VCaP (cell line): Measurements from ENCODE around the gene STAT3.

Experiments used
- H3K27ac ChIP-seq: fragments of 450-650 bp; 2 replicates; pipeline ENCODE4 v1.5.1; 2017
- TF ChIP-seq, protein P1 (sequence below): fragments of 450-650 bp; conservative IDR thresholded peaks from 2 replicates; pipeline ENCODE4 v1.5.1; 2017; ENCODE audit warnings: mild to moderate bottlenecking, moderate library complexity

Gene STAT3

DNA sequence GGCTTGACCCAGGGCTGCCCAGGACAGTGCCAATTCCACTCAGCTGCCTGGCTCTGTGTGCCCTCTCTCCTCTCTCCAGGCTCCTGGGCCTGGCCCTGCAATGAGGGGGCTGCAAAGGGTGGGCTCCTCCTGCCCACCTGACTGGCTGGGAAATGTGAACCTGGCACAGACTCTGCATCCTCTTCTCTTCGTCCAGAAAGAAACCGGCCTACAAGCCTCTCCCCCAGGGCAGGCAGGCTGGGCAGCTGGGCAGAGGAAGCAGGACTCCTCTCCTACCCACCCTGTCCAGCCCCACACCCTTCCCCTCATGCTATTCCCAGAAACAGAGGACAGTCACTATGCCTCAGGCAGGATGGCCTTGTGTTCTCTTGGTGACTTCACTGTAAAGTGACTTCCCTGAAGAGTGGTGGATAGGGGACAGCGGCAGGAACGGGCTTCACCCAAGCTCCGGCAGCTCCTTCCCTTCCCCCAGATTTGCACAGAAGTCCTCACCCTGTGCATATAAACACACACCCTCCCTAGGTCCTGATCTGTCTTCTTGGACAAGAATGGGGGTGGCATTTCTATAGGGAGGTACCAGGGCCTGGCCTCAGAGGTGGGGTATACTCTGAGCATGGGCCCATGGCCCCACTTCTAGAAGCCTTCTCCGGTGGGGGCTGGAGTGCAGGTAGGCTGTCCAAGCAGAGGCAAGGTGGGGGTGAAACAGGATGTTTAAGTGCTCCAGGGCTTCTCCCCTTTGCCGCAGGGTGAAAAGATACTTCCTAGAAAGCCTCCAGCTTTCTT lies 104.8 kb downstream of the STAT3 start:
- TF ChIP-seq, protein P1, sequence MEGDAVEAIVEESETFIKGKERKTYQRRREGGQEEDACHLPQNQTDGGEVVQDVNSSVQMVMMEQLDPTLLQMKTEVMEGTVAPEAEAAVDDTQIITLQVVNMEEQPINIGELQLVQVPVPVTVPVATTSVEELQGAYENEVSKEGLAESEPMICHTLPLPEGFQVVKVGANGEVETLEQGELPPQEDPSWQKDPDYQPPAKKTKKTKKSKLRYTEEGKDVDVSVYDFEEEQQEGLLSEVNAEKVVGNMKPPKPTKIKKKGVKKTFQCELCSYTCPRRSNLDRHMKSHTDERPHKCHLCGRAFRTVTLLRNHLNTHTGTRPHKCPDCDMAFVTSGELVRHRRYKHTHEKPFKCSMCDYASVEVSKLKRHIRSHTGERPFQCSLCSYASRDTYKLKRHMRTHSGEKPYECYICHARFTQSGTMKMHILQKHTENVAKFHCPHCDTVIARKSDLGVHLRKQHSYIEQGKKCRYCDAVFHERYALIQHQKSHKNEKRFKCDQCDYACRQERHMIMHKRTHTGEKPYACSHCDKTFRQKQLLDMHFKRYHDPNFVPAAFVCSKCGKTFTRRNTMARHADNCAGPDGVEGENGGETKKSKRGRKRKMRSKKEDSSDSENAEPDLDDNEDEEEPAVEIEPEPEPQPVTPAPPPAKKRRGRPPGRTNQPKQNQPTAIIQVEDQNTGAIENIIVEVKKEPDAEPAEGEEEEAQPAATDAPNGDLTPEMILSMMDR: no peak
- no peak overlapping the region for H3K27ac ChIP-seq

DNA sequence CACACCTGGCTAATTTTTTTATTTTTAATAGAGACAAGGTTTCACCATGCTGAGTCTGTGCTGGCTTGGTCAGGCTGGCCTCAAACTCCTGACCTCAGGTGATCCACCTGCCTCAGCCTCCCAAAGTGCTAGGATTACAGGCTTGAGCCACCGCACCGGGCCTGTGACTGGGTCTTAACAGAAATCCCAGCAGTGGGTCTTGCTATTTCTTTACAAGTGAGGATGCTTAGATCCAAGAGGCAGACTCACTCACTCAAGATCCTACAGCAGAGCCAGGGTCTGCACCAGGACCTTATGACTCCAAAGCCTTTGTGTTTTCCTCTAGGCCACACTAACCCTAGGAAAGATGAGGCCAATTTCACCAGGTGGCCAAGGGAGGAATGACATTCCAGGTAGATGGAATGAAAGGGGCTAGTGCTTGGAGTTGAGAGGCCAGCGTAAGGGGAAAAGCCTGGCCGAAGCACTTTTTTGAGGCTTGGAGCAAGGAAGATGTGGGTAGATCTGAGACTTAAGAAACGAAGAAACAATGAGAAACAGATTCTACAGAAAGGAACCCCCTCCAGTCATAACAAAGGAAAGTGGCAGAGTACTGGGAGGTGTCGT lies 105.7 kb downstream of the STAT3 start:
- TF ChIP-seq, protein P1: no peak
- H3K27ac ChIP-seq: no peak overlapping the region

DNA sequence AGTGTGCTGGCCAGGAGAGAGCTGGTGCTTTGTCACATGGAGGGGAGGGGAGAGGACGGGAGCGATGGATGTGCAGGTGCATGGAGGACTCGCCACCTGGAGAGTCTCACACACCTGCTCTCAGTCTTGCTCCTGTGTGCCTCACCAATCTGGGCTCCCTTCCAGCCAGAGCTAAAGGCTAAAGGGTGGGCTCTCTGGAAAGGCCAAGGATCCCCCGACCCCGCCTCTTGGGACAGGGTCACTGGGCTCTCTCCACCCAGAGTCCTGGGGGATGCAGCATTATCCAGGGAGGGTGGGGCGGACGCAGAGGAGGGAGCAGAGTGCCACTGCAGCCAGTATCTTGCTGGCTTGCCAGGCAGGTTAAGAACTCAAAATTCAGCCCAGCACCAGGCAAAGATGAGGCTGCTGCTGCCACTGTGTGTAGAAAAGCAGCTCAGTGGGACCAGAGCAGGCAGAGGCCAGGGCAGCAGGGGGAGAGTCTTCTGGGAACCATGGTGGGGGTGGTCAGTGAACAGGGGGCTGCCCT lies 106.6 kb downstream of the STAT3 start:
- no peak overlapping the region for H3K27ac ChIP-seq
- TF ChIP-seq, protein P1: no peak

DNA sequence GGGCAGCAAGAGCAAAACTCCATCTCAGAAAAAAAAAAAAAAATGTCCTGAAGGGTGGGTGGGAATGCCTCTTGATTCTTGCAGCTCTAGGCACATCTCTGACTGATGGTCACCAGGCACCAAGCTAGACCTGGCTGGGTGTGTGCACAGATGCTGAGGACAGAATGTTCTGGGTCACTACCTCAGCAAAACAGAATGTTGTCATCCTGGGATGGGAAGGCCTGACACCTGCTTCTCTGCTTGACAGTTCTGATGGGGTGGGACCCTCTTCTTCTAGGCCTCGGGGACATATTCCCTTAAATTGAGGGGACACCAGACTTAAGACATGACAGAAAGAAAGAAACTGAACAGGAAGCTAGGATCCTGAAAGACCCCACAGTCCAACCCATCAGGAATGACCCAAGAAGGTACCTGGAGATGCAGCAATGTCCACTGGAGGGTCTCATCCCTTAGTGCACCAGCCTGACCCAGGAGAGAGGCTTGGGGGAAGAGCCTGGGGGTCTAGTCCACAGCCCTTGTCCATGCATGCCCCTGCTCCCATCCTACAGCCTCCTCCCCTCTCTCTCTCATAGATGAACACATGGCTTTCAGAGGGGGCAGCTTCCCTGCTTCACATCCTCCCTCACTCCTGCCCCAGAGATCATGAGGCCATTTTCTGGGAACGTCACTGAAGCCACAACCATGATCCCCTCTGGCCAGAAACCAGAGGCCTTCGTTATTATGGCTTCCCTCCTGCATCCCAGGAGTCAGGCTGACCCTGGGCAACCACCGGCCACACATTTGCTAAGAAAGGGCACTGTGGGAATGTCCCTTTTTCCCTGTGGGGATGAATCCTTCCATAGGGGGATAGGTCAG lies 108.2 kb downstream of the STAT3 start:
- TF ChIP-seq, protein P1: no peak
- H3K27ac ChIP-seq: no peak overlapping the region

DNA sequence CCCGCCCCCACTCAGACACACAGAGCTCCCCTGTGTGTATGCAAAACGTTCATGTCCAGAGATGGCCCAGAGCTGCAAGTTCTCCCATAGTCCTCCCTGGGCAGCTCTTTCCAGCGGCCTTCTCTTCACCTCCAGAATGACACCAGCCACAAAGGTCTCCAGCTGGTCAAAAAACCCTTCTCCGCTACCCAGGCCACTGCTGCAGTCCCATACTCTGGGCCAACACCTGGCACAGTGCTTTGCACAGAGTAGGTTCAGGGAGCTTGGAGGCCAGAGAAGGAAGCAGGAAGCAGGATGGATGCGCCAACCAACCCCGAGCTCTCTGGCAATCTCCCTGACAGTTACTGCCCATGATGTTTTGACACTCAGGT lies 110.9 kb downstream of the STAT3 start:
- H3K27ac ChIP-seq: no peak overlapping the region; the same call in 1 of the 2 replicates
- TF ChIP-seq, protein P1: no peak

DNA sequence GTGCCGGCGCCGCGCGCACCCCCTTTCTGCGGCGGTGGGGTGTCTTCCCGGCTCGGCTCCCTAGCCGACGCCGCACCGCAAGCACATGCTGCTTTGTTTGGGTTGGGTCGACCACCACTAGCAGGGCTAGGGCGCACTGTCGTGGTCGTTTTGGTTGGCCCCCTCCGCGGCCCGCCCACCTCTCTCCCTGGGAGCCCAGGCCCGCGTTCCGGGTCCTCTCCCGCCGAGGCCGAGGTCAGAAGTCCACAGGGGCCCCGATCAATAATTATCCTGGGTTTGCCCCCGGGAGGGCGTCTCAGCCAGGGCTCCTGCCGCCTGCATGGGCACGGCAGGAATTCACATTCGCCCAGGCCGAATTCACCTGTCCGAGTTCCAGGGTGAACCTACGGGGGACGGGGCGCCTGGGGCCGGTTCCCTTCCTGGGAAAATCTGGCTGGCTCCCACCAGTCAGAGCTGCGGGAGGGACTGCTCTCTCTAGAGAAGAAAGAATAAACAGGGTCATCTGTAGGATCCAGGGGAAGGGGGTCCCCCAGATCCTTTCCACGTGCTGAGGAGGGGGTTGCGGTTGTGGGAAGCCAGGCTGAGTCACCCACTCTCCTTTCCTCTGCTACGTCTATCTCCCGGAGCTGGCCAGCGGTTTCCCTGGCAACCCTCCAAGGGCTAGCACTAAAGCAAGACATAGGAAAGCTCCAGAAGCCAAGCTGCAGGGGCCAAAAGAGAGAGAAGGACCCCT lies 111.5 kb downstream of the STAT3 start:
- peak overlapping the region; percentile 77 for H3K27ac ChIP-seq
- TF ChIP-seq, protein P1: no peak
